Fibroblast of upper back skin (primary cell): ENCODE measurements around the gene TIAM2.

Experiments used
- DNase-seq: peaks from one replicate; pipeline ENCODE4 v3.0.0-alpha.2; 2013

Gene TIAM2

DNA sequence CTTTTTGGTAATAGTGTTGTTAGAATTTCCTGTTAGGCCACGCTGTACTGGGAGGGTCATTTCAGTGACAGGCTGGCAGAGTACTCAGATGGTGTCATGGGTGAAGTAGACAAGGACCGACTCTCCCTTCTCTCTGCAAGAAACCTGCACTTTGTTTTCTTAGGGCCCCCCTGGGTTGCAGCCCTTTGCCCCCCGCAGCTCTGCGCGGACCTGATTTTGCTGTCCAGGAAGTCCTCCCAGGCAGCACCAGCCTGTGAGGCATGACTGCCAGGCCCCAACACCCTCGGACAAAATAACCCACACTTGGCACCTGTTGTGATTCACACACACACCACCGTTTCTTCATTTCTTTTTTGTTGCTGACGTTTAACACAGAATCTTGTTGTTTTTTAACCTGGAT, 246.9 kb downstream of the TIAM2 start:
- no peak for DNase-seq

DNA sequence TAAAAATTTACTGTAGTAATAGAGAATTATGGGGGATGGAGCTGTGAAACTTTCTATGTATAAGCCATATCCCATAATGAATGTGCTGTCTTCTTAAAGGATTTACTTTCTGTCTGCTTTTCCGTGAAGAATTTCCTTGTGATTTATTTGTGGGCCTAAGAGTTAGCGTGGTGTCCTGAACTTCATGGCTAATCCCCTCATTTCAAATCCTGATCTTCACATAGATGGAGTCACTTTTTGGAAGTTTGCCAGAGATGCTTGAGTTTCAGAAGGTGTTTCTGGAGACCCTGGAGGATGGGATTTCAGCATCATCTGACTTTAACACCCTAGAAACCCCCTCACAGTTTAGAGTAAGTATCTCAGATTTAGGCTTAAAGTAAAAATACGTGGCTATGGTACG, 249.3 kb downstream of the TIAM2 start:
- DNase-seq, result no peak

DNA sequence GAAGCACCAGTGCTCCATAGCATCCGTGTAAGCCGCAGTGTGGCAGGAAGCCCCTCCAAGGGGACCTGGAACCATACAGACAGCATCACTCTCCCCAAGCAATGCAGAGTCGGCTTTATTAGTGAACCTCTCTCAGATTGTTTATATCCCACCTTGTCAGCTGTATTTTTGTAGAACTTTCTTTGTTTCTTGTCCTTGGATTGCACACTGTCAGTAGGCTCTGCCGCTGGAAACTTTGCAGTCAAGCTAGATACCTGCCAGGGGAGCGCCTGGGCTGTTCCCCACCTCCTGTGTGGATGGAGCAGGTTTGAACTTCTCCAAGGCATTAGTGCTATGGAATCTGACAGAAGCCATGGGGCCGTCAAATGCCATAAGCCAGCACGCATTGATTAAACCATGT, 250.1 kb downstream of the TIAM2 start:
- DNase-seq, result no peak

DNA sequence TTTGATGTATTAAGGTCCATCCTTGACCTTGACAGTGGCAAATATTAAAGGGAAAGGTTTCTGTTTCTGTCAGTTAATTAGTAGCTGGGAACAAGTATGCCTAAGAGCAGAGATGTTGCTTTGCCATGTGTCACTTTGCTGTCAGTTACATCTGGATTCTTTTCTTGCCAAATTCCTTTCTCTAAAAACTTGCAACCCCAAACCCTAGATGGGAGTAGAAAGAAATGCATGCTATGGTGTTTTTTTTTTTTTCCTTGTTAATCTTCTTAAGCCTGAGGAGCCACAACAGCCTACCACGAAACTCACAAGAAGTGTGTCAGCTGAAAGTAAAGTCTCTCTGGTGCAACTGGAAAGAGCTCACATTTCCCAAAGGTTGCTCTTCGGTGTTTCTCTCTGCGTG, 250.7 kb downstream of the TIAM2 start:
- DNase-seq, result peak; percentile 76

DNA sequence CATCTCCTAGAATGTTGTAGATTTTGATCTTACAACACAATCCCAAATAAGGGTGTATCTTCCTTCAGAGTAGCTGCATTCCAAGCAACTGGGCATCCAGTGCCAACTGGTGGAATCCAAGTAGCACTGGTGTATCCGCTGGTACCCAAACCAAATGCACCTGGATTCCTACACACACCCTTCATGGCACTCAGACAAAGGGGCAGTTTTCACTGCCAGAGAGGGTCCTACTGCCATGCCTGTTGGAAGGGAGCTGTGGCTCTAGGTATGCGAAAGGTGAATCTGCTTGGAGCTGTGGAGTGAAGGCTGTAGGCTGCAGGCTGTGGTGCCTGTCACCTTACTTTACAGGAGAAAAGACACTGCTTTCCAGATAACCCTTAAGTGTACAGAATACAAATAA, 251.7 kb downstream of the TIAM2 start:
- no peak for DNase-seq

DNA sequence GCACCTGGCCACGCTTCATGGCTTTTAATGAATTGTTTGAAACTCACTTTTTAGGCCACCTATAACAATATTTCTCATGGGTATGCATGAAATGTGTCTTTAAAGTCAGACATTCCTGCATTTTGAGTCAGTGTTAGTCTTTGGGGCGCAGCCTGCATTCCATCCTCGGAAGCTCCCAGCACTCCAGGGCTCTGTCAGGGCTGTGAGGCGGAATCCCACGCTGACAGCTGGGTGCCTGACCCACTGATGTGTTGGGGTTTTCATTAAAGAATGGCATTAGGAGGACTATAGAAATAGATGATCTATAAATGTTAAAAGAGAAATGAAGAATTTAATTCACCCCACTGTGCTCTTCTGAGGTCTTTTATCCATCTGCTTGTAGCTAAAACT, 252.5 kb downstream of the TIAM2 start:
- peak; percentile 90 for DNase-seq

DNA sequence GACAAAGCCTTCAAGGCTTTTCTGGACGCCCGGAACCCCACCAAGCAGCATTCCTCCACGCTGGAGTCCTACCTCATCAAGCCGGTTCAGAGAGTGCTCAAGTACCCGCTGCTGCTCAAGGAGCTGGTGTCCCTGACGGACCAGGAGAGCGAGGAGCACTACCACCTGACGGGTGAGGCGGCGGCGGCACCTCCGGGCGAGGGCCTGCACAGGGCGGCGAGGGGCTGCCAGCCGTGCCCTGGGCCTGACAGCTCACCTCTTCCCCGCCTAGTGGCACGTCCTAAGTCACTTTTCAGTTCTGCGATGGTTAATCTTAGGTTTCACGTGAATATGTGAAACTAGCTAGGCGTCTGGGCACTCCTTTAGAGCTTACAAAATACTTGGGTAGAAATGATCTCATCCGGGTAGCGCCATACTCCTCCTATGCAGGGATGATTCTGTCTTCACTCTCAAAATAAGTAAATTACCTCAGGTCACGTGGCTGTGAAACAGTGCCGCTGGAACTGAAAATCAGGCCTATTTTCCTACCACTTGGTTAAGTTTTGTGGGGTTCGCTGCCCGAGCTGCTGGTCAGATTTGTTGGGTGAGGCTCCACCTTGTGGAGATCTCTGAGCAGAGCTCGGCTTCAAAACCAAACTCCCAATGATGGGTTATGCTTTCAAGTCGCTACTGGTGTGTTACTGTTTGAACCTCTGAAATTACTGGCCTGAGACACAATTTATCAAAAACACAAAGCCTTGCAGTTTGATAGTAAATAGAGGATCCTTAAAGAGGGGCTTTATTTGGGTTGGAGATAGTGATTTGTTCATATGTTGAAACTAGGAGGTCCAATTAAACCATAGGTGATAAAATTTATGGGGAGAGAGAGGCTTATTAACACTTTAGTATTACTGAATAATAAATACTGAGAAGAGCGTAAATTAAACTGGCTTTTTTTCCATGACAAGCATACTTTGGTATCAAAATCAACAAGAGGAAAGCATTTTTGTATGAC, 253.2 kb downstream of the TIAM2 start:
- peak; percentile 77 for DNase-seq

DNA sequence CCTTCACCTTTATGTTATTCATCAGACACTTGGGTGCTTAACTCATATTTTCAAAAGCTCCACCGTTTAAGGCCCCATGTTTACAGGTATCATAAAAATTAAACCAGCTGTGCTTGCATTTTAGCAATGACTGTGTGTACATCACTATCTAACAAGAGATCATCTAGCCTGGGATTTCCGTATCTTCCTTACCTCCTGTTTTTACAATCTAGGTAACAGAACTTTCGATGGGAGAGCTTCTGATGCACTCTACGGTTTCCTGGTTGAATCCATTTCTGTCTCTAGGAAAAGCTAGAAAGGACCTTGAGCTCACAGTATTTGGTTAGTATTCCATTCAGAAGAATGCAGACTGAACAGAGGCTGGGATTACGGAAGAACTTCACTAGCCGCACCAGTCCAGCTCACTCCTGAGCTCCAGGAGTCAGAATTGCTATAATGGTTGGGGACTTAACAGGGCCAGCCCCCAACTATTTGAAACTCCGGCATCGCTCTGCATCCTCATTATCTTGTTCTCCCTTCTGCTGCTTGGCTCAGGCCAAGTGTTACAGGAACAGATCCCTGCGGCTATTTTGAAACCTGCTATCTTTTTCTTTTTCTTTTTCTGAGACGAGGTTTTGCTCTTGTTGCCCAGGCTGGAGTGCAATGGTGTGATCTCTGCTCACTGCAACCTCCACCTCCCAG, 255.7 kb downstream of the TIAM2 start:
- DNase-seq, result no peak

DNA sequence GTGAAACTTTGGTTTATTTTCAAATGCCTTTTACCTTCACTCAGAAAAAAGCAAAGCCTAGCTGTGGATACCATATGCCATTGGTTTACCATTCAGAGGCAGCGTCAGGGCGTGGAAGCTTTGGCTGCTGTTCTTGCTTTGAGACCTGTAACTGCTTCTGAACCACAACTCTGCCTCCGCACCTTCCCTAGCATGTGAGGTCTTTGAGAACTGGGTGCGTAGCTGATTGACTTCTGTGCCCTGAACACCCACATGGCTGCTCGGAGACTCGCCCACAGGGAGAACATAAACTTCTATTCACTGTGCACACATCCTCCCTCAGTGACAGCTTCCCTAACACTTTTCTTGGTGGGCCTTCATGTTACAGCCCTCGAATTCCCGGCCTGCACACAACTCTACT, 257.5 kb downstream of the TIAM2 start:
- no peak for DNase-seq

DNA sequence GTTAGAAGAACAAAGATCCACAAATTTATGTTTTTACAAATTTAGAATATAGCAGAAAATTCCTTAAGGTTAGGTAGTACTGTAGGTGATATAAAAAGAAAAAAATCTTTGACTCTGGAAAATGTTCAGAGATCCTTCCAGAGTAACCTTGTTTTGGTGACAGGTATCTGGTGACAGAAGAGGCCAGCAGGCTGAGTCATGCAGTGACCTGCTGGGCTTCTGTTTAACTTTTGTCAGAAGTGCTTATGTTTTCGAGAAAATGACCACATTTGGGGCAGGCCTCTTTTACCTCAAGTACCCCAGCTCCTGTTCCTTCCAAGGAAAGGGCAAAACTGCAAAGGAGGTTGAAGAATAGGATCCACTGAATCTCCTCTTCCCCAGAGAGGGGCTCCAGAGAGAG, 258.2 kb downstream of the TIAM2 start:
- no peak for DNase-seq

DNA sequence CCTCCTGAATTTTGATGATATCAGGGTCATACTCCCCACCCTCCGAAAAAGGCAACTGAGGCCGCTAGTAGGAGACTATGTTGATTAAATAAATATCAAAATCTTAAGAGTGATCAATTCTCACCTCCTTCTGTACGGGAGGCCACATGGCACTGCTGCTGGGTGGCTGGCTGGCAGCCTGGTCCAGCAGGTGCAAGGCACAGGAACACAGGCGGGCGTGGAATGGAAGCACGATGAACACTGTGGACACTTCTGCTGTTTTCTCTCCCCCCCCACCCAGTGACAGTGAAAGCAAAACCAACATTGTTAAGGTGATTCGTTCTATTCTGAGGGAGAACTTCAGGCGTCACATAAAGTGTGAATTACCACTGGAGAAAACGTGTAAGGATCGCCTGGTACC, 259.0 kb downstream of the TIAM2 start:
- no peak for DNase-seq

DNA sequence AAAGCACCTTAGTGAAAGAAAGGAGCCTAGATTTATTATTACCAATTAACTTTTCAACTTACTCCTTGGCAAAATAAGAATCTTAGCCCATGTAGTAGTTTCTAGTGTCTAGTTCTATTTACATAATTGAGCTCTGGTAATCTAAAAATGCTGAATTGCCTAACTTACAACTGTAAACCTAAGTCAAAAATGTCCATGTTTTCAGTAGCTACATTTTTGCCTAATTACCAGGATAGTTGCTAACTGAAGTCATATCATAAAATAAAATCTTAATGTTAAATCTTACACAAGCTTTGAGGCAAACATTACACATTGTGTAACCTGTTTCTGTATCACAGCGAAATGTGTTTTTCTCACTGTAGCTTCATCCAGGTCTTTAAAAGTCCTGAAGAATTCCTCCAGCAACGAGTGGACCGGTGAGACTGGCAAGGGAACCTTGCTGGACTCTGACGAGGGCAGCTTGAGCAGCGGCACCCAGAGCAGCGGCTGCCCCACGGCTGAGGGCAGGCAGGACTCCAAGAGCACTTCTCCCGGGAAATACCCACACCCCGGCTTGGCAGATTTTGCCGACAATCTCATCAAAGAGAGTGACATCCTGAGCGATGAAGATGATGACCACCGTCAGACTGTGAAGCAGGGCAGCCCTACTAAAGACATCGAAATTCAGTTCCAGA, 261.1 kb downstream of the TIAM2 start:
- no peak for DNase-seq

DNA sequence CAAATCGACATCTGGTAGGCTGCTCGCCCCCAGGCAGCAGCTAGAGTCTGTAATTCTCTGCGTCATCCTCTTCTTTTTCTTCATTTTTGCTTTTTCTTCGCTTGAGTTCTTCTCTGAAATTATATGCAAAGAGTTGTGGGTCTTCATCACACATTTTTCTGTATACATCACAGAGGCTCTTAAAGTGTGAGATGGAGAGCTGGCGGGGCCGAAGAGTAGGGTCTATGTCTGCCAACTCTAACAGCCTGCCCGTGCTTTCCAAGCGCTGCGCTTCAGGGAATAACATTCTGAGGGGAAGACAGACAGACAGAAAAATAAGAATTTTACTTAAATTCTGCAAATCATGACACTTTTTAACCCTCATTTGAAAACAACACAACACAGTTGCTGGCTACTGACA, 262.7 kb downstream of the TIAM2 start:
- DNase-seq, result no peak

DNA sequence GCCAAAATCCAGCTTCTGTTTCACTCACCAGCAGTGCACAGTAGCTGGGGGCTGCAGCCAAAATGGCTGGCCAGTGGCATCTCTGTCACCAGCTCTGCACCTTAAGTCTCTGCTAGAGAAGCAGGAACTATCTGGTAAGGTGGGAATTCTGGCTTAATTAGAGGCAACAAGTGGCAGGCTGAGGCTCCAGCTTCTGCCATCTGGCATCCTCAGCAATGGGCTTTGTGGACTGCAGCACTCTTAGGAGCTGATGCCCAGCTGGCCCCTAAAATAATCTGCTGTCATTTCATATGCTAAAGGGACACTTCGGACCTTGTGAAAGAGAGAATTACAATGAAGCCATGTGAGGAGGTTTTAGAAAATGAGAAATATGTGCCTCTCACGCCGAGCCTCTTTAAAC, 264.1 kb downstream of the TIAM2 start:
- DNase-seq, result no peak

DNA sequence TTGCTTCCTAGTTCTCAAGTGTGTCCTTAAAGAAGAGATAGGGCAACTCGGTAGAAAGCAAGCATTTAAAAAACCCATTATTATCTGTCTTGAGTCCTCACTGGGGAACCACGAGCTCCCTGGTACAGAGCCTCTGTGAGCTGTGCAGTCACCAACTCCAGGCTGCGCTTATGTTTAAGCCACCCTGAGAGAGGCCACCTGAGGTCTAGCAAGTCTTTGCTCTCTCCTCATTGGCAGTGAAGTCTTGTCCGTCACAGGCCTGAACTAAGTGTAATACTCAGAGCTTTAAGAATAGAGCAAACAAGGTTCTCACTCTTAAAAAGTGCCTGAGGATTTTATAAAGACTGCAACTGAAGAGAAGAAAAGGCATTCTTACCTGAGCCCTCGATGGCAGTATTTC, 264.8 kb downstream of the TIAM2 start:
- no peak for DNase-seq

DNA sequence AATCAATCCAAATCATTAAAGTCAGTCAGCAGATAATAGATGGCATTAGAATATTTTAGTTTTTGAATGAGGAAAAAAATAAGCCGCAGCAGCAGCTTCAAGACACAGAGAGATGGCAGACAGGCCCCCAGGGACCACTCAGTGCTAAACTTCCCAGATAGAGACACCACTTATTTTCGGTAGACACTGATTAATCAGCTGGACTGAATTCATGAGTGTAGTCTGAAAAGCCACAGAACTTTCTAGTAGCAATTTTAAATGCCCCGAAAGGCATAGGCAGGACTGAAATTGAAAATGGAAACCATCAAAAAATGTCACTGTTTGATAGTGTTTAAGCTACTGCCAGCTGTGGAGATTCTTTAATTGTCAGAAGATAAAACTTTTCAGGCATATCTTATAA, 265.6 kb downstream of the TIAM2 start:
- no peak for DNase-seq

DNA sequence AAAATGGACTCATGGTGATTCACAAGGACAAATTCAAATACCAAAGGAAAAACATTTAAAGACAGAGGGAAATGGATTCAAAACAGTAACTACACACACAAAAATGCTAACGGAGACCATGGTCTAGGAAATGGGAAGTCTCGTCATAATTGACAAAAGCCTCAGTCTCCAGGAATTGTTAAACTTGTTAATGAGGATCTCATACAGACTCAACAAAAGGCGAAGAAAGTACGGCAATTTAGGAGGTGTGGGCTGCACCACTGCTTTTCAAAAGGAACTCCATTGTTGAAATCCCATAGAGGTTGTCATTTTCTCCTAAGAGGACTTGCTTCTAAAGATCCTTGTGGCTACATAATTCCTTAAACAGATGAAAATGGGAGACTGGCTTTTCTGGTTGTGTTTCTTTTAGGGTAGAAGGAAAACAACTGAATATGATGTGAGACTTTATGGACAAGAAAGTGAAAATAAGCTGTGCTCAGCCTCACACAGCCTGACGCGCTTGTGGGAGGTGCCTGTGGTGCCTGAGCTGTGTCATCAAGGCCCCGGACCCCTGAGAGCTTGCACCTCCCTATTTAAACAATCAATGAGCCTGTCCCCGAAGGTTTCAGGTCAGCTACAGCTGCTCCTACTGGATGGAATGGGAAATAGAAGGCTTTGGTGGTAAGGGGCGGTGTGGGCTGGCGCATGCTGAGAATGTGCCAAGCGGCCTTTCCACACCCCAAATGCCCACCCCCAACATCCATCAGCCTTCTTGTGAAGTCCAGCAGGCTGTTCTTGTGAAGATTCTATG, 266.2 kb downstream of the TIAM2 start:
- DNase-seq, result no peak

DNA sequence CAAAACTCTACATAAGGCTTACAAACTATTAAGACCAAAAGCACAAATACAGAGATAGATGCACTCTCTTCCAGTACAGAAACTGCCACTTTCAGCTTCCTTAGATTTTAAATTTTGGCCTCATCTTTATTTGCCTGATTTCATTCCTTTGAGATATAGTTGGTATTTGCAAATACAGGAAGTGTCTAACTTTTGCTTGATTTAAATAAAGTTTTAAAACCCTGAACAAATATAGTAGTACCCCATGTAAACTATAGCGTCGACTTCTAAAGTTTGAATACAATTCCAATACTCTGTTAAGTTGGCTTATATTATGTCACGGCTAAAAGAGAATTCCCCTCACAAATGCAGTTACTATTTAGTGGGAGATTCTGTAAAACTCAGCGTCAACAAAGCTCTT, 267.5 kb downstream of the TIAM2 start:
- no peak for DNase-seq

DNA sequence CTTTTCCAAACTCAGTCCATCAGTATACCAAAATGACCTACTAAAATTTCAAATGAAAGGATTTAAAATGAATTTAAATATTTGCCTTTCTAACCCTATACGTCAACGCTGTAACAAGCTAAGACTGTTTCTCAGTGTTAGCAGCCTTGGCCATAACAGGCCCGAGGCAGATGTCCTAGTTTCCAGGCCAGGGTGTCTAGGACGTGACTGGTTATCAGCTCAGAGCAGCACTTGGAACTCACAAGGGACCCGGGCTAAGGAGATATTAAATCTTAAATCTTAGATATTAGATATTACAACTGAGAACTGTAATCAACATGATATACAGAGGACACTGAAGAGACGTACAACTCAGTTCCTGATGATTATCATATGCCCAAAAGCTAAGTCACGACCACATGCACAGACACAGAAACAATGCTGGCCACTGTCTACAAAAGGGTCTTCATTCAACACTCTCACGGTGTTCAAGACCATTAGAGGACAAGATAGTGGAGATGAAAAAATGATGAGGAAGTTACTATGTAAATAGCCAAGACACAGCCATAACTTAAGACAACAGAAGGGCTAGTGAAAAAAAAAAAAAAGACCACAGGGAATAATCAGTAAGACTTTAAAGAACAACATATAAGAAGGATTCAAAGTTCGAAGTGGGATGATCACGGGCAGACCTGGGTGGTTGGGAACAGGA, 268.4 kb downstream of the TIAM2 start, which contains the start of gene CLDN20:
Gene CLDN20 (plus strand): TSS at position 641 of the 691 bp plus-strand sequence. CDS start 11,707 bp downstream, outside the sequence.
- no peak for DNase-seq

DNA sequence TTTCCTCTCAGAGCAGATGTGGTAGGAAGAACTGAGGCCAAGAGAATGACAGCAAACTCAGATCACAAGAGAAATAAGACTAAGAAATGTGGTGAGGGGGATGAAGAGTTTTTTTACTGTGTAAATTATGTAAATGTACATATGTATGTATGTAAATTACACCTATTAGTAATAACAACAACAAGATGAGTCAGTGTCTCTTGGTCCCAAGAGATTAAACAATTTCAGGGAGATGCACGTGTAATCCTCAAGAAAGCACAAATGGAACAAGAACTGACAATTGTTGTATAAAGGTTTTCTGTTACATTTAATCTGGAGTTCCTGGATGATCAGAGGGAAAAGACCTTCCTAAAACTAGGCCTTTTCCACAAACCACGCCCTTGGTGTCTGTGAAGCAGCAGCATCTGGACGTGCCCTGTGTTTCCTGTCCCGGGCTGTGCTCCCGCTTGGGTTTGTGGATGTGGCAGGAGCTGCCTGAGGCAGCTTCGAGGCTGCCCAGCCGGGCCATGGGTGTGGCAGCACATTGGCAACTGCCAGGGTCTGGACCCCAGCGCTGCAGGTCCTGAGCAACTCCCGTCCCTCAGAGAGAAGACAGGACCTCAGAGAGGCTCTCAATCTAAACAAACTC, 269.7 kb downstream of the TIAM2 start:
- peak; percentile 18 for DNase-seq

DNA sequence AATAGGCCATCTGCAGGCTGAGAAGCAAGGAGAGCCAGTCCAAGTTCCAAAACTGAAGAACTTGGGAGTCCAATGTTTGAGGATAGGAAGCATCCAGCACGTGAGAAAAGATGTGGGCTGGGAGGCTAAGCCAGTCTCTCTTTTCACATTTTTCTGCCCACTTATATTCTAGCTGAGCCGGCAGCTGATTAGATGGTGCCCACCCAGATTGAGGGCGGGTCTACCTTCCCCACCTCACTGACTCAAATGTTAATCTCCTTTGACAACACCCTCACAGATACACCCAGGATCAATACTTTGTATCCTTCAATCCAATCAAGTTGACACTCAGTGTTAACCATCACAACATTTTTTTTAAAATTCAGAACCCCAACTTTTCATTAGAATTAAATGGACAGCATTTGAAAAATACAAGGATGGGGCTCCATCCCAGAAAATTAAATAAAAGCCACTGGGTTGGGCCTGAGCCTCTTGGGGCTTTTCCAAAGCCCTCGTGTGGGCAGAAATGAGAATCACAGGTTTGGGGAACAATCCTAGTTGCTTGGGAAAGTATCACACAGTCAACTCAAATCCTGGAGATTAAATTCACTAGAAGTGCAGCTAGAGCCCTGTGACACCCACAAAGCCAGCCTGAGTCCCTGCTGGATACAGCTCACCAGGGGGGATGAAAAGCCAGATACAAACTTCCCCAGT, 270.9 kb downstream of the TIAM2 start:
- no peak for DNase-seq
